ENCODE data around the gene ARFGEF2.

DNA sequence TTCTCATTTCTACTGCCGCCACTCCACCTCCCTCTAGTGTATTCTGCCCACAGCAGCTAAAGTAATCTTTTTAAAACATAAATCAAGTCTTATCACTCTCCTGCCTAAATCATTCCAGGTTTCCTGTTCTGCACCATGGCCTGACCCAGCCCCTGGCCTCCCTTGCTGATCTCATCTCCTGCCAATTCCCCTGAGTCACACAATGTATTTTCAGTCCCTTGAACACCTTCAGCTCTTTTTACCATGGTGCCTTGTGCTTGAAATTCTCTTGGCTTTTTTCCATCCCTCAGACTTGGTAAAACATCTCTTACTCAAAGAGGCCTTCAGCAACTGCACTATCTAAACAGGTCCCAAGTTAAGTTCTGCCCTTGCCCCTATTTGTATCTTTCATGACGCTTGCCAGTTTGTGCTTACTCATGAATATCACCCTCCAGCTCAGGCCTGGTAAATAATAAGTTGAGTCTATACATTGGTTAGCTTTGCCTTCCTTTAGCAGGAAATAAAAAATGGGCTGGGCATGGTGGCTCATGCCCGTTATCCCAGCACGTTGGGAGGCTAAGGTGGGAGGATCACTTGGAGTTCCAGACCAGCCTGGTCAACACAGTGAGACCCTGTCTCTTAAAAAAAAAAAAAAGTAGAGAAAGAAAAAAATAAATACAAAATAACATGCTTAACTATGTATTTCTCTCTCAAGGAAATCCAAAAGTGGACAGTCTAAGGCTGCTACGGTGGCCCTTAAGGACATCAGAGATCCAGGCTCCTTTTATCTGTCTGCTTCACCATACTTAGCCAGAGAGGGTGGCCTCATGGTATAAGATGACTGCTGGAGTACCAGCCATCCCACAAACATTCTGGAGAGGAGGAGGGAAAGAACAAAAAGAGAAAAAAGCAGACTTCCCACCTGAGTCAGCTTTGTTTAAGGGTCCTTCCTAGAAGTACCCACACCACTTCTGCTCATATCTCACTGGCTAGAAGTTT is 62.2 kb downstream of the ARFGEF2 start:
- TF ChIP-seq, protein P1, sequence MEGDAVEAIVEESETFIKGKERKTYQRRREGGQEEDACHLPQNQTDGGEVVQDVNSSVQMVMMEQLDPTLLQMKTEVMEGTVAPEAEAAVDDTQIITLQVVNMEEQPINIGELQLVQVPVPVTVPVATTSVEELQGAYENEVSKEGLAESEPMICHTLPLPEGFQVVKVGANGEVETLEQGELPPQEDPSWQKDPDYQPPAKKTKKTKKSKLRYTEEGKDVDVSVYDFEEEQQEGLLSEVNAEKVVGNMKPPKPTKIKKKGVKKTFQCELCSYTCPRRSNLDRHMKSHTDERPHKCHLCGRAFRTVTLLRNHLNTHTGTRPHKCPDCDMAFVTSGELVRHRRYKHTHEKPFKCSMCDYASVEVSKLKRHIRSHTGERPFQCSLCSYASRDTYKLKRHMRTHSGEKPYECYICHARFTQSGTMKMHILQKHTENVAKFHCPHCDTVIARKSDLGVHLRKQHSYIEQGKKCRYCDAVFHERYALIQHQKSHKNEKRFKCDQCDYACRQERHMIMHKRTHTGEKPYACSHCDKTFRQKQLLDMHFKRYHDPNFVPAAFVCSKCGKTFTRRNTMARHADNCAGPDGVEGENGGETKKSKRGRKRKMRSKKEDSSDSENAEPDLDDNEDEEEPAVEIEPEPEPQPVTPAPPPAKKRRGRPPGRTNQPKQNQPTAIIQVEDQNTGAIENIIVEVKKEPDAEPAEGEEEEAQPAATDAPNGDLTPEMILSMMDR (IDR thresholded peaks at IDR 0.05): no peak
- no peak for TF ChIP-seq POLR2A (IDR thresholded peaks at IDR 0.05)
